Testis (tissue), 3 donors: ENCODE data around the gene SPAG17. TPM values are rescaled to one million over a fixed set of nuclear protein-coding genes. Genes with fewer than 3 reads are reported as not detected.

Experiments used
- DNase-seq: peaks from one replicate; pipeline ENCODE4 v3.0.0-alpha.2; 2019
- H3K27ac ChIP-seq, 2 donors: fragments of 200-600 bp; sonication (generic); one replicate each; pipeline ENCODE4 v1.5.1; 2019
- H3K27me3 ChIP-seq: fragments of 200-600 bp; sonication (generic); one replicate; pipeline ENCODE4 v1.5.1; 2019
- H3K36me3 ChIP-seq: fragments of 200-600 bp; sonication (generic); one replicate; pipeline ENCODE4 v1.5.1; 2017; ENCODE audit warnings: low read depth; ENCODE audit errors: missing control alignments
- H3K4me1 ChIP-seq: fragments of 200-600 bp; sonication (generic); one replicate; pipeline ENCODE4 v1.5.1; 2019
- H3K4me3 ChIP-seq, 2 donors: fragments of 200-600 bp; sonication (generic); one replicate each; pipeline ENCODE4 v1.5.1; 2017 to 2019
- H3K9me3 ChIP-seq: fragments of 200-600 bp; sonication (generic); one replicate; pipeline ENCODE4 v1.5.1; 2017
- CTCF ChIP-seq, 3 experiments: fragments of 450-650 bp in 2 of 3; fragments of 200-600 bp in 1 of 3; sonication (generic) in 1 of 3; IDR thresholded peaks; one replicate each; pipeline ENCODE4 v1.5.1; 2016 to 2019; ENCODE audit warnings: antibody characterized with exemption in 3 of 3, mild to moderate bottlenecking in 2 of 3, moderate library complexity in 1 of 3
- POLR2A ChIP-seq: fragments of 450-650 bp; IDR thresholded peaks from one replicate; pipeline ENCODE4 v1.6.1; 2017; ENCODE audit warnings: antibody characterized with exemption, mild to moderate bottlenecking, moderate library complexity
- WGBS, 2 donors: methylation state at CpG; one replicate each; pipeline ENCODE4 v1.1.5; 2018; 5-methylcytosine and 5-hydroxymethylcytosine counted together
- intact Hi-C: fragments of 100-400 bp; cut with DNase I; formaldehyde crosslinking; loops from one replicate; pipeline ENCODE4 v1.15.1; 2023; ENCODE audit warnings: low total_unique reads
- polyA plus RNA-seq: library from polyadenylated mRNA; stranded (reverse); fragments of 350-450 nt; fragmentation: Illumina TruSeq; extraction: RNeasy Lipid Tissue Mini Kit (QIAGEN cat#74804); gene quantifications from one replicate; pipeline ENCODE4 v1.2.3, GENCODE V29; 2014; ENCODE audit warnings: low read depth, low replicate concordance; ENCODE audit not compliant: insufficient read depth
- total RNA-seq, 2 donors: library from RNA; depleted of rRNA; stranded (reverse); fragments of >200 nt; gene quantifications; one replicate each; pipeline ENCODE4 v1.2.3, GENCODE V29; 2016

The SPAG17 gene
- total and polyA plus RNA-seq, 3 donors from 2014 or later, result 34.6 to 95.7 (median 38.7) TPM

DNA sequence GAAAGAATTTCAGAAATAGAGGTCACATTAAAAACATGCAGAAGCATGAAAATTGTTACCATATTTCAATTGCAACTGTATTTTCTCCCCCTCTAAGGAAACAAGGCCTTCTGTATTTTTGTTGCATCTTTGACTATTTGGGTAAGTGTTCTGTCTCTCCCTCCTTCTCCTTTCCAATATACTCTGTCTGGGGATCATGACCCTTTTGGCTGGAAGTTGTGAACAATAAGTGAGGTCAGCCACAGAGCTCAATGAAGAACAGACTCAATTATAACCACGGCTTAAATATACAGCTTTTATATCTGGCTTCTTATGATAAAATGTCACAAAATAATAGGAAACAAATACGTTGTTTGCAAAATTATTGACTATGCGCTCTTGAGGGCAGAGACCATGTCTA, 47.1 kb downstream of the SPAG17 start:
- H3K4me1 ChIP-seq, result no peaks in the 10 kb centered on the region
- 67 to 73% methylated on average over 3 of the region's 3 CpGs for WGBS, 2 donors
- intact Hi-C loops, result no loop called here
- DNase-seq, result no peak
- no peak for TF ChIP-seq CTCF (IDR thresholded peaks at IDR 0.05)
- no peak for TF ChIP-seq POLR2A
- no peaks in the 10 kb centered on the region for H3K36me3 ChIP-seq
- H3K4me3 ChIP-seq, result no peak overlapping the region
- H3K27ac ChIP-seq, result no peak overlapping the region
- H3K27me3 ChIP-seq, result no peaks in the 10 kb centered on the region
- H3K9me3 ChIP-seq, result no peaks in the 10 kb centered on the region

- intact Hi-C loops, result no loop called here
- H3K4me3 ChIP-seq, result no peak overlapping the region
- TF ChIP-seq CTCF (IDR thresholded peaks at IDR 0.05), result no peak
- TF ChIP-seq POLR2A, result no peak
- no peaks in the 10 kb centered on the region for H3K9me3 ChIP-seq
- H3K27me3 ChIP-seq, result no peaks in the 10 kb centered on the region
- 48 to 55% methylated on average over 8 of the region's 8 CpGs for WGBS, 2 donors
- H3K27ac ChIP-seq, result no peak overlapping the region
- DNase-seq, result no peak
- H3K4me1 ChIP-seq, result no peaks in the 10 kb centered on the region
- no peaks in the 10 kb centered on the region for H3K36me3 ChIP-seq
These were observed 48.7 kb downstream of the SPAG17 start for GRCh38 chr1:118136187-118136941.

- Histone ChIP-seq H3K9me3 (no peaks in the 10 kb centered on the region), H3K27ac (no peak overlapping the region), H3K4me3 (no peak overlapping the region), H3K27me3 (no peaks in the 10 kb centered on the region), H3K36me3 (no peaks in the 10 kb centered on the region), H3K4me1 (no peaks in the 10 kb centered on the region)
- no peak for DNase-seq
- TF ChIP-seq POLR2A, result no peak
- TF ChIP-seq CTCF (IDR thresholded peaks at IDR 0.05), result no peak
- intact Hi-C loops, result no loop called here
- WGBS, 2 donors, result 93% methylated on average over 5 of the region's 5 CpGs
These were observed 53.0 kb downstream of the SPAG17 start for GRCh38 chr1:118132000-118132399.

GRCh38 chr1:118128761-118129160, 56.3 kb downstream of the SPAG17 start:
- intact Hi-C loops, result no loop called here
- 70 to 77% methylated on average over 1 of the region's 1 CpG for WGBS, 2 donors
- no peak for DNase-seq
- TF ChIP-seq CTCF (IDR thresholded peaks at IDR 0.05), result no peak
- no peak for TF ChIP-seq POLR2A
- H3K36me3 ChIP-seq, result no peaks in the 10 kb centered on the region
- H3K9me3 ChIP-seq, result no peaks in the 10 kb centered on the region
- H3K27ac ChIP-seq, result no peak overlapping the region
- H3K4me1 ChIP-seq, result no peaks in the 10 kb centered on the region
- no peaks in the 10 kb centered on the region for H3K27me3 ChIP-seq
- no peak overlapping the region for H3K4me3 ChIP-seq

- H3K36me3 ChIP-seq, result no peaks in the 10 kb centered on the region
- H3K27me3 ChIP-seq, result no peaks in the 10 kb centered on the region
- no peak overlapping the region for H3K27ac ChIP-seq
- no peak overlapping the region for H3K4me3 ChIP-seq
- no peaks in the 10 kb centered on the region for H3K9me3 ChIP-seq
- intact Hi-C loops, result no loop called here
- TF ChIP-seq CTCF (IDR thresholded peaks at IDR 0.05), result no peak
- TF ChIP-seq POLR2A, result no peak
- no peak for DNase-seq
- WGBS, 2 donors, result 62 to 80% methylated on average over 3 of the region's 3 CpGs
- no peaks in the 10 kb centered on the region for H3K4me1 ChIP-seq
These were observed 61.0 kb downstream of the SPAG17 start for GRCh38 chr1:118124064-118124463.
